Thoracic aorta (tissue), 2 donors: ENCODE data around the gene CHST8. TPM values are rescaled to one million over a fixed set of nuclear protein-coding genes. Genes with fewer than 3 reads are reported as not detected.
"Not testable (repeated sequence)": the region's sequence is repeated elsewhere in the genome, so short reads cannot be mapped to it uniquely, and the experiment has no call there.

ENCODE experiments used
- ATAC-seq: fragments of 150-250 bp; one replicate; pipeline ENCODE4 v1.8.0; 2017; ENCODE audit warnings: low read depth; ENCODE audit not compliant: insufficient number of reproducible peaks, low FRiP score
- DNase-seq: peaks from one replicate; pipeline ENCODE4 v3.0.0-alpha.2; 2020; ENCODE audit warnings: low spot score
- H3K27ac ChIP-seq, 2 donors: fragments of 200-600 bp; sonication (generic); 1 replicate in 1 of 2; 2 replicates in 1 of 2; pipeline ENCODE4 v1.5.1; 2016; ENCODE audit warnings: mild to moderate bottlenecking in 2 of 2, moderate library complexity in 2 of 2
- H3K27me3 ChIP-seq: fragments of 200-600 bp; sonication (generic); replicated peaks from 2 replicates; pipeline ENCODE4 v1.6.0; 2016; ENCODE audit warnings: mild to moderate bottlenecking; ENCODE audit not compliant: insufficient read depth
- H3K36me3 ChIP-seq: fragments of 200-600 bp; sonication (generic); one replicate; pipeline ENCODE4 v1.5.1; 2016
- H3K4me1 ChIP-seq, 2 donors: fragments of 200-600 bp; sonication (generic); 1 replicate in 1 of 2; 2 replicates in 1 of 2; pipeline versions ENCODE4 v1.5.1 to v1.6.0; 2016; ENCODE audit warnings: low read depth in 2 of 2, mild to moderate bottlenecking in 1 of 2; ENCODE audit not compliant: control insufficient read depth in 1 of 2
- H3K4me3 ChIP-seq: fragments of 200-600 bp; sonication (generic); 2 replicates; pipeline ENCODE4 v1.5.1; 2016; ENCODE audit warnings: mild to moderate bottlenecking
- H3K9me3 ChIP-seq: fragments of 200-600 bp; sonication (generic); 2 replicates; pipeline ENCODE4 v1.5.1; 2016
- CTCF ChIP-seq: fragments of 200-600 bp; sonication (generic); IDR thresholded peaks from one replicate; pipeline ENCODE4 v1.5.1; 2019; ENCODE audit warnings: antibody characterized with exemption
- total RNA-seq, 2 donors: library from RNA; depleted of rRNA; stranded (reverse); fragments of >200 nt; gene quantifications; one replicate each; pipeline versions ENCODE4 v1.1.0 to v1.2.3, GENCODE V29; 2016

Gene CHST8
- total RNA-seq, 2 donors from 2014 or later: 0.28 TPM; not detected in 1

DNA sequence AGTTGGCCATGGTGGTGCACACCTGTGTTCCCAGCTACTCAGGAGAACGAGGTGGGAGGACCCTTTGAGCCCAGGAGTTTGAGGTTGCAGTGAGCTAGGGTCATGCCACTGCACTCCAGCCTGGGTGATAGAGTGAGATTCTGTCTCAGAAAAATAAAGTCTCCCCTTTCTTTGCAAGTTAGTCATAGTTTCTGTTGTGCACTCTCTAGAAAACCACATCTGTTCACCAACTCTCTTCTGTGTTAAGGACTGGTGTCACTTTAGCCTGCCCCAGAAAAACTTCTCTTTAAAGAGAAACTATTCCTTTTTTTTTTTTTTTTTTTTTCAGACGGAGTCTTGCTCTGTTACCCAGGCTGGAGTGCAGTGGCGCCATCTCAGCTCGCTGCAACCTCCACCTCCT is 4.9 kb upstream of the CHST8 start:
- Histone ChIP-seq H3K27me3 (no peaks in the 10 kb centered on the region), H3K9me3 (no peaks in the 10 kb centered on the region), H3K27ac (no peak overlapping the region), H3K36me3 (no peaks in the 10 kb centered on the region), H3K4me3 (no peak overlapping the region), H3K4me1 (peaks cover 0 to under 1% of the 10 kb centered on the region in 2 donors)
- no peak for ATAC-seq
- no peak for TF ChIP-seq CTCF
- DNase-seq: no peak

- H3K27me3 ChIP-seq, DNase-seq, H3K9me3 ChIP-seq, H3K36me3 ChIP-seq, ATAC-seq, H3K27ac ChIP-seq, H3K4me3 ChIP-seq: not testable (repeated sequence)
- H3K4me1 ChIP-seq: peaks cover 0 to 12% of the 10 kb centered on the region in 2 donors
Measured at GRCh38 chr19:33618363-33618762, 3.4 kb upstream of the CHST8 start.

GRCh38 chr19:33618884-33619283 is 2.9 kb upstream of the CHST8 start:
- no peak for ATAC-seq
- H3K27me3 ChIP-seq: no peaks in the 10 kb centered on the region

DNA sequence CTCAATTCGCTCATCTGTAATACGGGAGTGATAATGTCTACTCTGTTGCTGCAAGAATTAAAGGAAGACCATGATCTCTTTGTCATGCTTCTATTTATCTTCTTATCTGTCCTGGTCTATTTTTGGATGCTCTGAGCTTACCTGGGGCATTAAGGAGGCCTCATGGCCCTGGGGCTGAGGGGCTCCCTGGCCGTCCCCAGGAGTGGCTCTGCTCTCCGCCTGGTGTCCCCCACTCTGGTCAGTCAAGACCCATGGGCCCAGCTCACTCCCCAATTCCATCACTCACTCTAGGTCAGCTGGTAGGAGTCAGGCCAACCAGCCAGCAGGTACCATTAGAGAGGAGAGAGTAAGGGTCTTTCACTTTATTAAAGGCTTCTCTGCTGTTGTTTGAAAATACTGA is 1.1 kb upstream of the CHST8 start:
- H3K4me1 ChIP-seq: peaks cover 0 to 12% of the 10 kb centered on the region in 2 donors
- no peaks in the 10 kb centered on the region for H3K36me3 ChIP-seq
- ATAC-seq (no peak), DNase-seq (no peak)
- H3K9me3 ChIP-seq: no peaks in the 10 kb centered on the region
- TF ChIP-seq CTCF: no peak
- no peak overlapping the region for H3K27ac ChIP-seq
- no peak overlapping the region for H3K4me3 ChIP-seq
- no peaks in the 10 kb centered on the region for H3K27me3 ChIP-seq

More at GRCh38 chr19:33618884-33619283, 2.9 kb upstream of the CHST8 start:
- no peaks in the 10 kb centered on the region for H3K36me3 ChIP-seq
- no peak for DNase-seq
- no peak for TF ChIP-seq CTCF
- H3K9me3 ChIP-seq: no peaks in the 10 kb centered on the region
- no peak overlapping the region for H3K4me3 ChIP-seq
- peaks cover 0 to 12% of the 10 kb centered on the region in 2 donors for H3K4me1 ChIP-seq
- no peak overlapping the region for H3K27ac ChIP-seq

DNA sequence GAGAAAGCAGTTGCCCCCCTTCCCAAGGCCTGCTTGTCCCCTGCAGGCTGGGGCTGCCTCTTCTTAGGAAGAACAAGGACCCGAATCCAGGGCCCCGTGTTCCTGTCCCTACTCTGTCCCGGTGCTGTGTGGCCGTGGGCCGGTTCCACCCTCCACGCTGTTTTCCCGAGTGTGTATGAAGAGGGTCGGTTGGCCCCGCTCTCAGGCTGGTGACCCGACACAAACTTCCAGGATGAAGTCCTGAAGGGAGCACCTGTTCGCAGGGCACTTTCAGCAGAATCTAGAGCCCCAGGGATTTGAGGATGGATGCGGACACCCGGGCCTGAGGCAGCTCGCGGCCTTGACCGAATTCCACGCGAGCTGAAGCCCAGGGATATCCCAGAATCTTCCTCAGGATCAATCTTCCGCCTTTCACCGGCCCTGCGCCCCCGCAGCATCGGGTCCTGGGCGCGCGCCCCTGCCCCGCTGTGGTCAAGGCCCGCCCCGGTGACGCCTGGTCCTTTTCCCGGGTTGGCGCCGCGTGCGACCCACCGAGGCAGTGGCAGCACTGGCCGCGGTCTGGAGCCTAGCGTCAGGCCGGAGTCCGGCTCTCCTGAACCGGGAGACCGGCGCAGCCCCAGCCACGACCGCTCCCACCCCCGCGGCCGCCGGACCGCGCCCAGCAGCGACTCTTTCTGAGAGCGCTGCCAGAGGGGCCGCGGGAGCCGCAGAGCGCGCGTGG is 528 bp upstream of the CHST8 start:
- no peak for ATAC-seq
- Histone ChIP-seq H3K9me3 (no peaks in the 10 kb centered on the region), H3K27me3 (no peaks in the 10 kb centered on the region), H3K4me1 (peaks cover 0 to 12% of the 10 kb centered on the region in 2 donors), H3K27ac (no peak overlapping the region), H3K36me3 (no peaks in the 10 kb centered on the region), H3K4me3 (peak overlapping the region; percentile 21)
- no peak for DNase-seq
- no peak for TF ChIP-seq CTCF

GRCh38 chr19:33622505-33622808 is 704 bp downstream of the CHST8 start:
- ATAC-seq (no peak), DNase-seq (no peak)
- no peak for TF ChIP-seq CTCF
- H3K27ac ChIP-seq: no peak overlapping the region
- H3K4me3 ChIP-seq: peak overlapping the region; percentile 56
- peaks cover 0 to 12% of the 10 kb centered on the region in 2 donors for H3K4me1 ChIP-seq
- H3K9me3 ChIP-seq: no peaks in the 10 kb centered on the region
- H3K27me3 ChIP-seq: no peaks in the 10 kb centered on the region
- H3K36me3 ChIP-seq: no peaks in the 10 kb centered on the region
